ENCODE measurements around the gene CNGB1.
A peak's percentile ranks its signal among the peaks of the same experiment; 100 is the strongest.
"Not testable (repeated sequence)": the region's sequence is repeated elsewhere in the genome, so short reads cannot be mapped to it uniquely, and the experiment has no call there.

The CNGB1 gene

GRCh38 chr16:57996406-57997175 lies 25.7 kb upstream of the CNGB1 start:
- no peak for DNase-seq

- DNase-seq: no peak
These were observed 24.9 kb upstream of the CNGB1 start for GRCh38 chr16:57995721-57996405.

GRCh38 chr16:57994778-57995177 lies 23.9 kb upstream of the CNGB1 start:
- peak; percentile 43 for DNase-seq

- no peak for DNase-seq
These were observed 23.4 kb upstream of the CNGB1 start for GRCh38 chr16:57994361-57994760.

GRCh38 chr16:57993897-57994296 lies 23.0 kb upstream of the CNGB1 start:
- peak; percentile 13 for DNase-seq

- no peak for DNase-seq
These were observed 22.5 kb upstream of the CNGB1 start for GRCh38 chr16:57993438-57993837.

GRCh38 chr16:57992084-57992483 lies 21.2 kb upstream of the CNGB1 start:
- DNase-seq: no peak

- no peak for DNase-seq
These were observed 20.7 kb upstream of the CNGB1 start for GRCh38 chr16:57991551-57992059.

- DNase-seq: no peak
These were observed 18.0 kb upstream of the CNGB1 start for GRCh38 chr16:57988929-57989328.

- DNase-seq: no peak
These were observed 16.7 kb upstream of the CNGB1 start for GRCh38 chr16:57987441-57988177.

- no peak for DNase-seq
These were observed 15.3 kb upstream of the CNGB1 start for GRCh38 chr16:57986196-57986595.

GRCh38 chr16:57985204-57986181 lies 14.6 kb upstream of the CNGB1 start:
- peak; percentile 28 for DNase-seq

- peak; percentile 92 for DNase-seq
These were observed 13.7 kb upstream of the CNGB1 start for GRCh38 chr16:57984443-57985203.

GRCh38 chr16:57982385-57982784 lies 11.5 kb upstream of the CNGB1 start:
- DNase-seq: no peak

- DNase-seq: no peak
These were observed 10.7 kb upstream of the CNGB1 start for GRCh38 chr16:57981636-57982035.

- DNase-seq: no peak
These were observed 8.2 kb upstream of the CNGB1 start for GRCh38 chr16:57979006-57979585.

- DNase-seq: not testable (repeated sequence)
These were observed 7.1 kb upstream of the CNGB1 start for GRCh38 chr16:57978070-57978465.

GRCh38 chr16:57977418-57978069 lies 6.6 kb upstream of the CNGB1 start:
- DNase-seq: no peak

GRCh38 chr16:57976331-57976796 lies 5.4 kb upstream of the CNGB1 start:
- DNase-seq: no peak

GRCh38 chr16:57972306-57972705 lies 1.4 kb upstream of the CNGB1 start:
- DNase-seq: no peak
